IPS-20b (cell line): ENCODE data around the gene GTF3C5.
"Not testable (repeated sequence)": the region's sequence is repeated elsewhere in the genome, so short reads cannot be mapped to it uniquely, and the experiment has no call there.

Source experiments
- H3K27ac ChIP-seq: one replicate; pipeline ENCODE4 v1.5.1; 2013; ENCODE audit warnings: low read length
- H3K27me3 ChIP-seq: 2 replicates; pipeline ENCODE4 v1.6.1; 2013; ENCODE audit warnings: mild to moderate bottlenecking, low read length, inconsistent platforms; ENCODE audit not compliant: insufficient read depth
- H3K36me3 ChIP-seq: 2 replicates; pipeline ENCODE4 v1.6.1; 2013; ENCODE audit warnings: low read depth, mild to moderate bottlenecking, inconsistent platforms, low read length, moderate library complexity; ENCODE audit not compliant: insufficient read depth
- H3K4me1 ChIP-seq: 2 replicates; pipeline ENCODE4 v1.6.1; 2013; ENCODE audit warnings: mild to moderate bottlenecking, control low read depth, inconsistent platforms, low read length, moderate library complexity; ENCODE audit not compliant: insufficient read depth
- H3K4me3 ChIP-seq: 2 replicates; pipeline ENCODE4 v1.5.1; 2013; ENCODE audit warnings: mild to moderate bottlenecking, low read length, inconsistent platforms
- H3K9ac ChIP-seq: 2 replicates; pipeline ENCODE4 v1.6.1; 2013; ENCODE audit warnings: low read depth, mild to moderate bottlenecking, inconsistent platforms, low read length, moderate library complexity
- H3K9me3 ChIP-seq: 2 replicates; pipeline ENCODE4 v1.6.1; 2013; ENCODE audit warnings: mild to moderate bottlenecking, low read depth, low read length, inconsistent platforms; ENCODE audit not compliant: insufficient read depth

Gene GTF3C5

GRCh38 chr9:133066181-133066983 is 35.6 kb downstream of the GTF3C5 start:
- no peak overlapping the region for H3K9ac ChIP-seq
- no peaks in the 10 kb centered on the region for H3K27me3 ChIP-seq
- no peaks in the 10 kb centered on the region for H3K9me3 ChIP-seq
- no peaks in the 10 kb centered on the region; the same call in none of the 2 replicates for H3K4me1 ChIP-seq
- no peak overlapping the region for H3K27ac ChIP-seq
- no peak overlapping the region for H3K4me3 ChIP-seq
- no peaks in the 10 kb centered on the region for H3K36me3 ChIP-seq

GRCh38 chr9:133067006-133067405 is 36.2 kb downstream of the GTF3C5 start:
- Histone ChIP-seq H3K27ac (no peak overlapping the region), H3K9ac (no peak overlapping the region), H3K27me3 (no peaks in the 10 kb centered on the region), H3K4me3 (no peak overlapping the region), H3K9me3 (no peaks in the 10 kb centered on the region), H3K4me1 (no peaks in the 10 kb centered on the region; the same call in 1 of the 2 replicates), H3K36me3 (no peaks in the 10 kb centered on the region)

GRCh38 chr9:133067813-133068212 is 37.0 kb downstream of the GTF3C5 start:
- Histone ChIP-seq H3K27me3 (no peaks in the 10 kb centered on the region), H3K4me1 (no peaks in the 10 kb centered on the region; the same call in 1 of the 2 replicates), H3K36me3 (no peaks in the 10 kb centered on the region), H3K4me3 (no peak overlapping the region), H3K9ac (no peak overlapping the region), H3K27ac (no peak overlapping the region), H3K9me3 (no peaks in the 10 kb centered on the region)

GRCh38 chr9:133068431-133068830 is 37.6 kb downstream of the GTF3C5 start:
- not testable (repeated sequence) for H3K4me3 ChIP-seq, H3K27me3 ChIP-seq, H3K4me1 ChIP-seq, H3K9ac ChIP-seq, H3K27ac ChIP-seq, H3K9me3 ChIP-seq, H3K36me3 ChIP-seq

GRCh38 chr9:133070500-133070961 is 39.7 kb downstream of the GTF3C5 start:
- not testable (repeated sequence) for H3K4me3 ChIP-seq, H3K9me3 ChIP-seq, H3K9ac ChIP-seq, H3K27ac ChIP-seq, H3K4me1 ChIP-seq, H3K27me3 ChIP-seq, H3K36me3 ChIP-seq

- not testable (repeated sequence) for H3K9ac ChIP-seq, H3K4me3 ChIP-seq, H3K27me3 ChIP-seq, H3K36me3 ChIP-seq, H3K9me3 ChIP-seq, H3K4me1 ChIP-seq, H3K27ac ChIP-seq
These were observed 40.2 kb downstream of the GTF3C5 start for GRCh38 chr9:133070985-133071384.

GRCh38 chr9:133071484-133072150 is 40.8 kb downstream of the GTF3C5 start:
- H3K4me1 ChIP-seq: no peaks in the 10 kb centered on the region
- H3K27me3 ChIP-seq: no peaks in the 10 kb centered on the region
- no peaks in the 10 kb centered on the region for H3K9me3 ChIP-seq
- H3K9ac ChIP-seq: no peak overlapping the region
- no peaks in the 10 kb centered on the region for H3K36me3 ChIP-seq
- H3K27ac ChIP-seq: no peak overlapping the region
- H3K4me3 ChIP-seq: no peak overlapping the region

- H3K4me1 ChIP-seq, H3K36me3 ChIP-seq, H3K27me3 ChIP-seq, H3K9me3 ChIP-seq, H3K9ac ChIP-seq, H3K27ac ChIP-seq, H3K4me3 ChIP-seq: not testable (repeated sequence)
These were observed 41.4 kb downstream of the GTF3C5 start for GRCh38 chr9:133072210-133072609.

- Histone ChIP-seq H3K4me1 (no peaks in the 10 kb centered on the region), H3K36me3 (no peaks in the 10 kb centered on the region), H3K4me3 (no peak overlapping the region), H3K9me3 (no peaks in the 10 kb centered on the region), H3K9ac (no peak overlapping the region), H3K27me3 (no peaks in the 10 kb centered on the region), H3K27ac (no peak overlapping the region)
These were observed 42.6 kb downstream of the GTF3C5 start for GRCh38 chr9:133073086-133074014.

GRCh38 chr9:133074111-133074651 is 43.4 kb downstream of the GTF3C5 start:
- no peaks in the 10 kb centered on the region for H3K36me3 ChIP-seq
- H3K9ac ChIP-seq: no peak overlapping the region
- no peaks in the 10 kb centered on the region for H3K27me3 ChIP-seq
- no peak overlapping the region for H3K4me3 ChIP-seq
- no peak overlapping the region for H3K27ac ChIP-seq
- no peaks in the 10 kb centered on the region for H3K4me1 ChIP-seq
- H3K9me3 ChIP-seq: no peaks in the 10 kb centered on the region

- Histone ChIP-seq H3K4me1 (no peaks in the 10 kb centered on the region), H3K27ac (no peak overlapping the region), H3K9me3 (no peaks in the 10 kb centered on the region), H3K9ac (no peak overlapping the region), H3K36me3 (no peaks in the 10 kb centered on the region), H3K4me3 (no peak overlapping the region), H3K27me3 (no peaks in the 10 kb centered on the region)
These were observed 45.3 kb downstream of the GTF3C5 start for GRCh38 chr9:133075925-133076630.
